HepG2 (cell line): ENCODE data around the gene TAP1. TPM values are rescaled to one million over a fixed set of nuclear protein-coding genes. Genes with fewer than 3 reads are reported as not detected.

ENCODE experiments used
- BCLAF1 ChIP-seq: fragments of 450-650 bp; IDR thresholded peaks from 2 replicates; pipeline ENCODE4 v1.6.1; 2017; ENCODE audit warnings: mild to moderate bottlenecking
- CENPX ChIP-seq: sonication (generic); formaldehyde crosslinking; IDR thresholded peaks from 2 replicates; pipeline ENCODE4 v1.9.0; 2021; ENCODE audit warnings: mild to moderate bottlenecking, missing genetic modification reagents, moderate library complexity
- FOXK1 ChIP-seq: sonication (generic); formaldehyde crosslinking; IDR thresholded peaks from 2 replicates; pipeline ENCODE4 v1.4.0; 2020; ENCODE audit warnings: low read depth, missing genetic modification reagents, borderline replicate concordance
- MIXL1 ChIP-seq: IDR thresholded peaks from 2 replicates; pipeline ENCODE4 v1.6.1; 2016
- SOX13 ChIP-seq, 3 experiments: fragments of 450-650 bp in 1 of 3; sonication (generic) in 1 of 3; formaldehyde crosslinking in 1 of 3; IDR thresholded peaks in 2 of 3; conservative IDR thresholded peaks in 1 of 3; 2 replicates each; pipeline versions ENCODE4 v1.5.0 to v1.6.1; 2016 to 2020; ENCODE audit warnings: antibody characterized with exemption in 1 of 3, mild to moderate bottlenecking in 1 of 3, missing compliant biosample characterization in 1 of 3, missing genetic modification reagents in 1 of 3, moderate library complexity in 1 of 3
- STAT6 ChIP-seq: sonication (generic); formaldehyde crosslinking; IDR thresholded peaks from 2 replicates; pipeline ENCODE4 v1.4.0; 2020; ENCODE audit warnings: missing genetic modification reagents, mild to moderate bottlenecking, borderline replicate concordance
- ZBTB3 ChIP-seq: sonication (generic); formaldehyde crosslinking; IDR thresholded peaks from 2 replicates; pipeline ENCODE4 v1.4.0; 2020; ENCODE audit warnings: low read depth, mild to moderate bottlenecking, moderate library complexity, missing genetic modification reagents, borderline replicate concordance
- ZBTB8A ChIP-seq: sonication (generic); formaldehyde crosslinking; IDR thresholded peaks from 2 replicates; pipeline ENCODE4 v1.4.0; 2020; ENCODE audit warnings: mild to moderate bottlenecking, low read depth, missing genetic modification reagents, borderline replicate concordance
- ZNF329 ChIP-seq: sonication (generic); formaldehyde crosslinking; IDR thresholded peaks from 2 replicates; pipeline ENCODE4 v1.9.0; 2021; ENCODE audit warnings: low read depth, mild to moderate bottlenecking, missing genetic modification reagents
- ZNF780A ChIP-seq: sonication (generic); formaldehyde crosslinking; IDR thresholded peaks from 2 replicates; pipeline ENCODE4 v1.8.0; 2022; ENCODE audit warnings: mild to moderate bottlenecking, missing genetic modification reagents, moderate library complexity
- ZNF83 ChIP-seq: sonication (generic); formaldehyde crosslinking; IDR thresholded peaks from 2 replicates; pipeline ENCODE4 v1.4.0; 2020; ENCODE audit warnings: missing genetic modification reagents, mild to moderate bottlenecking, borderline replicate concordance
- polyA plus RNA-seq, 8 experiments: library from polyadenylated mRNA; depleted of rRNA in 3 of 8; stranded (reverse) in 7 of 8; unstranded in 1 of 8; fragments of >200 nt; fragmentation: Illumina TruSeq in 4 of 8; extraction: Trizol in 4 of 8; gene quantifications; 2 replicates each; pipeline versions ENCODE4 v1.2.1 to v1.2.3, GENCODE V29; 2011 to 2016; ENCODE audit warnings: low read depth in 4 of 8, missing spikeins in 1 of 8, mixed read lengths in 1 of 8; ENCODE audit not compliant: insufficient read depth in 1 of 8
- total RNA-seq, 5 experiments: library from RNA; depleted of rRNA; stranded (reverse); fragments of >200 nt; fragmentation: Illumina TruSeq; extraction: Trizol; gene quantifications; 2 replicates each; pipeline ENCODE4 v1.2.3, GENCODE V29; 2016; ENCODE audit warnings: low read depth in 1 of 5
- TF ChIP-seq, protein P1 (sequence below), 2 experiments: sonication (generic) in 1 of 2; formaldehyde crosslinking in 1 of 2; IDR thresholded peaks; 2 replicates each; pipeline versions ENCODE4 v1.4.0 to v1.6.1; 2016 to 2020; ENCODE audit warnings: borderline replicate concordance in 1 of 2, low read depth in 1 of 2, mild to moderate bottlenecking in 1 of 2, missing genetic modification reagents in 1 of 2
- TF ChIP-seq, protein P2 (sequence below): sonication (generic); formaldehyde crosslinking; IDR thresholded peaks from 2 replicates; pipeline ENCODE4 v1.4.0; 2020; ENCODE audit warnings: missing genetic modification reagents

The TAP1 gene
- total and polyA plus RNA-seq, 2 of the 13 experiments (the other 11 are each of a cell fraction or from before 2014, with no cell fraction given): 31.2 to 52.2 TPM

DNA sequence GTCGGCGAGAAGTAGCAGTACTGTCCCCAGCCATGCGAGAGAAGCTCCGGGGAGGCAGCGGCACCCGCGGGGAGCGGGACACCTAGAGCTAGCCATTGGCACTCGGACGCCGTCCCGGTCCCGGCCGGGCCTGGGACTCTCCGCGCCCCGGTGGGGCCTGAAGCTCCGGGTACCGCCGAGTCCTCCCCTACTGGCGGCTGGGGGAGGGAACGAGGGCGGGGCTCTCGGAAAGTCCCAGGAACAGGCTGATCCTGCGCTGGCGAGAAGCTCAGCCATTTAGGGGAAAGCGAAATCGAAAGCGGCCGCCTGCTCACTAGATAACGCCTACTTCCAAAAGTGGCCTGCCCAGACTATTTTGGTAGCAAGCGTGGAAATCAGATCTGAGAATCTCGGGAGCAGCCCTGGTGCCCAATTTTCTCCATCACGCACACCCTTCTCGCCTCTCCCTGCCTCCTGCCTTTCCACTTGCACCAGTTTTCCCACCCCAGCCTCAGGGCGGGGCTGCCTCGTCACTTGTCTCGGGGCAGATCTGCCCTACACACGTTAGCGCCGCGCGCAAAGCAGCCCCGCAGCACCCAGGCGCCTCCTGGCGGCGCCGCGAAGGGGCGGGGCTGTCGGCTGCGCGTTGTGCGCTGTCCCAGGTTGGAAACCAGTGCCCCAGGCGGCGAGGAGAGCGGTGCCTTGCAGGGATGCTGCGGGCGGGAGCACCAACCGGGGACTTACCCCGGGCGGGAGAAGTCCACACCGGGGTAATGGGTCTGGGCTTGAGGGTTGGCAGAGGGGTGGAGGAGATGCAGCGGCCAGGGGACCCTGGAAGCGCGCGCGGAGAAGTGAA, at the start of gene TAP1, which contains the start of gene PSMB9 (continued):
- no peak for TF ChIP-seq CENPX (CRISPR knock-in tag)
- TF ChIP-seq ZNF329 (CRISPR knock-in tag): no peak; the same call in 1 of the 2 replicates
- TF ChIP-seq, protein P1, sequence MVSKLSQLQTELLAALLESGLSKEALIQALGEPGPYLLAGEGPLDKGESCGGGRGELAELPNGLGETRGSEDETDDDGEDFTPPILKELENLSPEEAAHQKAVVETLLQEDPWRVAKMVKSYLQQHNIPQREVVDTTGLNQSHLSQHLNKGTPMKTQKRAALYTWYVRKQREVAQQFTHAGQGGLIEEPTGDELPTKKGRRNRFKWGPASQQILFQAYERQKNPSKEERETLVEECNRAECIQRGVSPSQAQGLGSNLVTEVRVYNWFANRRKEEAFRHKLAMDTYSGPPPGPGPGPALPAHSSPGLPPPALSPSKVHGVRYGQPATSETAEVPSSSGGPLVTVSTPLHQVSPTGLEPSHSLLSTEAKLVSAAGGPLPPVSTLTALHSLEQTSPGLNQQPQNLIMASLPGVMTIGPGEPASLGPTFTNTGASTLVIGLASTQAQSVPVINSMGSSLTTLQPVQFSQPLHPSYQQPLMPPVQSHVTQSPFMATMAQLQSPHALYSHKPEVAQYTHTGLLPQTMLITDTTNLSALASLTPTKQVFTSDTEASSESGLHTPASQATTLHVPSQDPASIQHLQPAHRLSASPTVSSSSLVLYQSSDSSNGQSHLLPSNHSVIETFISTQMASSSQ (IDR thresholded peaks at IDR 0.05; ENCODE audit: low read depth): no peak
- TF ChIP-seq, protein P1 (CRISPR knock-in tag; IDR thresholded peaks at IDR 0.05; ENCODE audit: borderline replicate concordance): peak; percentile 61; the same call in 1 of the 2 replicates
- no peak for TF ChIP-seq ZBTB3
- TF ChIP-seq STAT6 (CRISPR knock-in tag): no peak; the same call in 1 of the 2 replicates
- TF ChIP-seq FOXK1 (CRISPR knock-in tag): no peak
- peak; percentile 11; the same call in 1 of the 2 replicates for TF ChIP-seq ZNF780A (CRISPR knock-in tag)
- peak; percentile 47 for TF ChIP-seq MIXL1 (CRISPR knock-in tag)
- no peak for TF ChIP-seq ZBTB8A (CRISPR knock-in tag)
- no peak for TF ChIP-seq ZNF83 (CRISPR knock-in tag)
- TF ChIP-seq, protein P2, sequence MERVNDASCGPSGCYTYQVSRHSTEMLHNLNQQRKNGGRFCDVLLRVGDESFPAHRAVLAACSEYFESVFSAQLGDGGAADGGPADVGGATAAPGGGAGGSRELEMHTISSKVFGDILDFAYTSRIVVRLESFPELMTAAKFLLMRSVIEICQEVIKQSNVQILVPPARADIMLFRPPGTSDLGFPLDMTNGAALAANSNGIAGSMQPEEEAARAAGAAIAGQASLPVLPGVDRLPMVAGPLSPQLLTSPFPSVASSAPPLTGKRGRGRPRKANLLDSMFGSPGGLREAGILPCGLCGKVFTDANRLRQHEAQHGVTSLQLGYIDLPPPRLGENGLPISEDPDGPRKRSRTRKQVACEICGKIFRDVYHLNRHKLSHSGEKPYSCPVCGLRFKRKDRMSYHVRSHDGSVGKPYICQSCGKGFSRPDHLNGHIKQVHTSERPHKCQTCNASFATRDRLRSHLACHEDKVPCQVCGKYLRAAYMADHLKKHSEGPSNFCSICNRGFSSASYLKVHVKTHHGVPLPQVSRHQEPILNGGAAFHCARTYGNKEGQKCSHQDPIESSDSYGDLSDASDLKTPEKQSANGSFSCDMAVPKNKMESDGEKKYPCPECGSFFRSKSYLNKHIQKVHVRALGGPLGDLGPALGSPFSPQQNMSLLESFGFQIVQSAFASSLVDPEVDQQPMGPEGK (CRISPR knock-in tag): peak; percentile 72
- no peak for TF ChIP-seq BCLAF1
- no peak for TF ChIP-seq SOX13 (IDR thresholded peaks at IDR 0.05)
- TF ChIP-seq SOX13 (CRISPR knock-in tag; conservative IDR thresholded peaks at IDR 0.05 in 1 of 2, IDR thresholded peaks at IDR 0.05 in 1 of 2): peak in 1 of 2 experiments; percentile 12; a peak in 1 of 4 replicates
